GM23248 (cell line): ENCODE data around the gene TMEM201. TPM values are rescaled to one million over a fixed set of nuclear protein-coding genes. Genes with fewer than 3 reads are reported as not detected.

Experiments used
- DNase-seq: peaks from one replicate; pipeline ENCODE4 v3.0.0-alpha.2; 2015
- H2AFZ ChIP-seq: fragments of 200-600 bp; sonication (generic); 2 replicates; pipeline ENCODE4 v1.6.1; 2016; ENCODE audit warnings: antibody characterized with exemption
- H3F3A ChIP-seq: fragments of 200-600 bp; sonication (generic); 2 replicates; pipeline ENCODE4 v1.6.1; 2016; ENCODE audit warnings: mild to moderate bottlenecking, antibody characterized with exemption, mixed run types; ENCODE audit not compliant: insufficient read depth
- H3K27ac ChIP-seq: fragments of 200-600 bp; sonication (generic); 2 replicates; pipeline ENCODE4 v1.5.1; 2016; ENCODE audit warnings: mild to moderate bottlenecking
- H3K27me3 ChIP-seq: fragments of 200-600 bp; sonication (generic); replicated peaks from 2 replicates; pipeline ENCODE4 v1.6.1; 2016; ENCODE audit warnings: mild to moderate bottlenecking; ENCODE audit not compliant: insufficient read depth
- H3K36me3 ChIP-seq: fragments of 200-600 bp; sonication (generic); 2 replicates; pipeline ENCODE4 v1.6.1; 2016; ENCODE audit warnings: low read depth, mild to moderate bottlenecking
- H3K4me1 ChIP-seq: fragments of 200-600 bp; sonication (generic); 2 replicates; pipeline ENCODE4 v1.6.1; 2016; ENCODE audit warnings: mild to moderate bottlenecking; ENCODE audit not compliant: insufficient read depth
- H3K4me2 ChIP-seq: fragments of 200-600 bp; sonication (generic); one replicate; pipeline ENCODE4 v1.6.1; 2016; ENCODE audit warnings: mild to moderate bottlenecking; ENCODE audit not compliant: unreplicated experiment
- H3K4me3 ChIP-seq: fragments of 200-600 bp; sonication (generic); 2 replicates; pipeline ENCODE4 v1.5.1; 2016; ENCODE audit warnings: mild to moderate bottlenecking
- H3K79me2 ChIP-seq: fragments of 200-600 bp; sonication (generic); 2 replicates; pipeline ENCODE4 v1.6.1; 2016; ENCODE audit warnings: mild to moderate bottlenecking; ENCODE audit not compliant: insufficient read depth
- H3K9ac ChIP-seq: fragments of 200-600 bp; sonication (generic); 2 replicates; pipeline ENCODE4 v1.6.1; 2016; ENCODE audit warnings: mild to moderate bottlenecking
- H3K9me2 ChIP-seq: fragments of 200-600 bp; sonication (generic); 2 replicates; pipeline ENCODE4 v1.6.1; 2016; ENCODE audit warnings: mixed run types, mild to moderate bottlenecking, moderate library complexity; ENCODE audit not compliant: insufficient read depth
- H3K9me3 ChIP-seq: fragments of 200-600 bp; sonication (generic); one replicate; pipeline ENCODE4 v1.6.1; 2017; ENCODE audit warnings: low read depth
- H4K20me1 ChIP-seq: fragments of 200-600 bp; sonication (generic); 2 replicates; pipeline ENCODE4 v1.6.0; 2016; ENCODE audit not compliant: insufficient read depth
- EZH2 ChIP-seq: fragments of 200-600 bp; sonication (generic); IDR thresholded peaks from 2 replicates; pipeline ENCODE4 v1.6.1; 2018; ENCODE audit warnings: antibody characterized with exemption, mild to moderate bottlenecking; ENCODE audit not compliant: insufficient read depth, poor library complexity, severe bottlenecking
- EZH2phosphoT487 ChIP-seq: fragments of 200-600 bp; sonication (generic); IDR thresholded peaks from 2 replicates; pipeline ENCODE4 v1.6.1; 2018; ENCODE audit warnings: antibody characterized with exemption, moderate library complexity, mild to moderate bottlenecking, low read depth; ENCODE audit not compliant: insufficient read depth
- WGBS, 2 experiments: methylation state at CpG; one replicate each; pipeline ENCODE4 v1.1.6; 2015 to 2017; ENCODE audit warnings: low lambda C conversion rate in 2 of 2, low coverage in 1 of 2; ENCODE audit errors: missing lambda C conversion rate in 2 of 2; 5-methylcytosine and 5-hydroxymethylcytosine counted together
- in situ Hi-C: fragments of 300-500 bp; cut with MboI; formaldehyde crosslinking; loops from 2 replicates; pipeline ENCODE4 v1.15.0; 2020
- polyA plus RNA-seq: library from polyadenylated mRNA; unstranded; fragments of >200 nt; fragmentation: Nextera tagmentation; extraction: Ambion mirVana; gene quantifications from 2 replicates; pipeline ENCODE4 v1.2.1, GENCODE V29; 2016
- total RNA-seq: library from RNA; depleted of rRNA; stranded (reverse); fragments of >200 nt; shearing (Covaris generic); gene quantifications from 2 replicates; pipeline ENCODE4 v1.2.3, GENCODE V29; 2014

The TMEM201 gene
- total and polyA plus RNA-seq, 2 experiments from 2014 or later: 5.7 to 6.7 TPM

DNA sequence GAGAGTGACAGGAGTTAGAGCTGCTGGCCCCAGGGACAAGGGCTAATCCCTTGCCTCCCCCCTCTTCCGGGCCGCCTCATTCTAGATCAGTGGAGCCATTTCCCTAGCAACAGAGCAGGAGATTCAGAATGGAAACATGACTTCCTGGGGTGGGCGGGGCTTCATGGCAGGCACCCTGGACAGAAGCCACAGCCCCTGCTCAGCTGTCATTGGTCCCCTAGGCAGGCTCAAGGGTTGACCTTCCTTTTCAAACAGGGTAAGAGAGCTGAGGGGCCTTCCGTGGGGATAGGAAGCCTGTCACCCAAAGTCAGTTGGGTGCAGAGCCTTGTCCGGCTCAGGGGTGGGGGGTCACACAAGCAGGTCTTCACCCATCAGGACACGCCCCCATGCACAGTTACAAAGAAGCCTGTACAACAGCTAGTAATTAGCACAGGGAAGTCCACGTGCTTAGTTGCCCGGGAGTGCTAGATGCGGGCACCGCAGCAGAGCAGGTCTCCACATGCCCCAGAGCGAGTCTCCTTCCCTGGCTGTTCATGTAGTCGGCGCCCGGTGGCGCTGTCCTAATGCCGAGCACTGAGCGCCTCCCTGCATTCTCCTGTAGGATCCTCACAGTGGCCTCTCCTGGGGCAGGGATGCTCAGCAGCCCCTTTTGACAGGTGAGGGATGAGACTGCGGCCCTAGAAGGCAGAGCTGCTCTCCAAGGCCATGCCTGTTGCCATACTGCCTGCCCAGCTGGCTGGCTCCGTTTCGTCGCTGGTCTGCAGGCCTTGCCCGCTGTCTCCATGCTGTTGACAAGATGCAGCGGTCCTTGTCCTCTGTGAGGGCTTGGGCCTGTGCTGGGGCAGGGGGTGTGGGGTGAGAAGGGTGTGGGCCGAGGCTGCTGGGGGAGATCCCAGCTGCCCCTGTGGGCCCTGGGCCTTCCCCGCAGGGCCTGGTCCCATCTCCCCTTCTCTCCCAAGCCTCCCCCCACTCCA lies 5.1 kb downstream of the TMEM201 start:
- no peak overlapping the region for H3K9ac ChIP-seq
- no peak overlapping the region for H3K27ac ChIP-seq
- H3K36me3 ChIP-seq: no peaks in the 10 kb centered on the region
- 88 to 92% methylated on average over 25 of the region's 25 CpGs for WGBS, 2 experiments
- no peak overlapping the region for H2AFZ ChIP-seq
- no peaks in the 10 kb centered on the region for H3K4me1 ChIP-seq
- DNase-seq: peak; percentile 42
- H4K20me1 ChIP-seq: no peaks in the 10 kb centered on the region
- peaks cover 30% of the 10 kb centered on the region for H3K79me2 ChIP-seq
- no peaks in the 10 kb centered on the region for H3K9me3 ChIP-seq
- H3K4me3 ChIP-seq: no peak overlapping the region
- H3F3A ChIP-seq: no peaks in the 10 kb centered on the region
- in situ Hi-C loops: no loop called here
- no peak overlapping the region for H3K4me2 ChIP-seq
- no peaks in the 10 kb centered on the region for H3K27me3 ChIP-seq
- TF ChIP-seq EZH2phosphoT487 (no peak), EZH2 (no peak)
- no peaks in the 10 kb centered on the region for H3K9me2 ChIP-seq

GRCh38 chr1:9594471-9595155 lies 5.9 kb downstream of the TMEM201 start:
- Histone ChIP-seq H2AFZ (no peak overlapping the region), H3K4me2 (no peak overlapping the region), H3K9me2 (no peaks in the 10 kb centered on the region), H3F3A (no peaks in the 10 kb centered on the region), H3K27me3 (no peaks in the 10 kb centered on the region), H3K9me3 (no peaks in the 10 kb centered on the region), H3K9ac (no peak overlapping the region), H3K79me2 (peaks cover 27% of the 10 kb centered on the region), H3K4me3 (no peak overlapping the region), H3K36me3 (no peaks in the 10 kb centered on the region), H4K20me1 (no peaks in the 10 kb centered on the region), H3K27ac (no peak overlapping the region), H3K4me1 (no peaks in the 10 kb centered on the region)
- in situ Hi-C loops: no loop called here
- no peak for TF ChIP-seq EZH2phosphoT487
- TF ChIP-seq EZH2: no peak
- WGBS, 2 experiments: 88 to 91% methylated on average over 19 to 20 of the region's 20 CpGs
- DNase-seq: no peak

GRCh38 chr1:9595156-9595967 lies 6.7 kb downstream of the TMEM201 start:
- H4K20me1 ChIP-seq: no peaks in the 10 kb centered on the region
- in situ Hi-C loops: no loop called here

GRCh38 chr1:9595968-9596340 lies 7.2 kb downstream of the TMEM201 start:
- H2AFZ ChIP-seq: no peak overlapping the region
- TF ChIP-seq EZH2 (no peak), EZH2phosphoT487 (no peak)
- no peaks in the 10 kb centered on the region for H4K20me1 ChIP-seq
- no peaks in the 10 kb centered on the region for H3K9me2 ChIP-seq
- peaks cover 13% of the 10 kb centered on the region for H3K79me2 ChIP-seq
- no peaks in the 10 kb centered on the region for H3F3A ChIP-seq
- 94 to 95% methylated on average over 10 to 11 of the region's 12 CpGs for WGBS, 2 experiments
- no peak overlapping the region for H3K9ac ChIP-seq
- no peaks in the 10 kb centered on the region for H3K4me1 ChIP-seq
- no peak for DNase-seq
- no peak overlapping the region for H3K4me3 ChIP-seq
- no peak overlapping the region for H3K27ac ChIP-seq
- in situ Hi-C loops: no loop called here
- H3K4me2 ChIP-seq: no peak overlapping the region
- H3K27me3 ChIP-seq: no peaks in the 10 kb centered on the region
- no peaks in the 10 kb centered on the region for H3K9me3 ChIP-seq
- H3K36me3 ChIP-seq: no peaks in the 10 kb centered on the region

More at GRCh38 chr1:9595156-9595967, 6.7 kb downstream of the TMEM201 start:
- no peaks in the 10 kb centered on the region for H3K36me3 ChIP-seq
- H3K9me3 ChIP-seq: no peaks in the 10 kb centered on the region
- H3K79me2 ChIP-seq: peaks cover 19% of the 10 kb centered on the region
- no peaks in the 10 kb centered on the region for H3K4me1 ChIP-seq
- no peak overlapping the region for H3K9ac ChIP-seq
- no peaks in the 10 kb centered on the region for H3K27me3 ChIP-seq
- H3K27ac ChIP-seq: no peak overlapping the region
- no peaks in the 10 kb centered on the region for H3K9me2 ChIP-seq
- H2AFZ ChIP-seq: no peak overlapping the region
- H3F3A ChIP-seq: no peaks in the 10 kb centered on the region
- H3K4me3 ChIP-seq: no peak overlapping the region
- no peak for DNase-seq
- no peak overlapping the region for H3K4me2 ChIP-seq
- WGBS, 2 experiments: 88 to 92% methylated on average over 14 to 16 of the region's 17 CpGs
- TF ChIP-seq EZH2phosphoT487: no peak
- no peak for TF ChIP-seq EZH2
